ENCODE measurements around the gene PTDSS2.

The PTDSS2 gene

DNA sequence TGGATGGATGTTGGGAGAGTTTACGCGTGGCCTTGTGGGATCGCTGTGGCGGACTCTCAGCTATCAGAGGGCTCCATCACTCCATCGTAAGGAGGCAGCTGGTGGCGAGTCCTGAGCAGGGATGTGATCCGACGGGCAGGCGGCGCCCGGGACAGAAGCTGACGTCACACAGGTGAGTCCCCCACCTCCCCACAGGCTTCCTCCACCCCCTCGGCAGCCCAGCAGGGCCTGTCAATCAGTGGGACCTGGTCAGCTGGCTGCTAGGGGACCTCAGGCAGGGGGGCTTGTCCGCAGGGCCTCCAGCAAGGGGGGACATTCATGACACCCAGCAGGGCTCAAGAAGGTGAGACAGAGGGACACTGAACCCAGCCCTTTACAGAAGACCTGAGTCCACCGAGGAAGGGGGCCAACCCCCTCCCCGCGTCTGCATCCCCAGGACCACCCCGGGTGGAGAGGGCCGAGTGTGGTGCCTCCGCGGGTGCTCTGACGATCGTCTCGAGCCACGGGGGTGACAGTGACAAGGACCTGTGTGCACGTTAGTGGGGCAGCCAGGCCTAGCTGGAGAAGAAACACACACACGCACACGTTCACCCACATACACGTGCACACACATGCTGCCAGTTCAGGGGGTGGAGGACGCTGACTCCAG lies 78.2 kb downstream of the PTDSS2 start:
- in situ Hi-C loops (cut with MboI; ENCODE audit: low sequenced_read_pairs): no loop called here

DNA sequence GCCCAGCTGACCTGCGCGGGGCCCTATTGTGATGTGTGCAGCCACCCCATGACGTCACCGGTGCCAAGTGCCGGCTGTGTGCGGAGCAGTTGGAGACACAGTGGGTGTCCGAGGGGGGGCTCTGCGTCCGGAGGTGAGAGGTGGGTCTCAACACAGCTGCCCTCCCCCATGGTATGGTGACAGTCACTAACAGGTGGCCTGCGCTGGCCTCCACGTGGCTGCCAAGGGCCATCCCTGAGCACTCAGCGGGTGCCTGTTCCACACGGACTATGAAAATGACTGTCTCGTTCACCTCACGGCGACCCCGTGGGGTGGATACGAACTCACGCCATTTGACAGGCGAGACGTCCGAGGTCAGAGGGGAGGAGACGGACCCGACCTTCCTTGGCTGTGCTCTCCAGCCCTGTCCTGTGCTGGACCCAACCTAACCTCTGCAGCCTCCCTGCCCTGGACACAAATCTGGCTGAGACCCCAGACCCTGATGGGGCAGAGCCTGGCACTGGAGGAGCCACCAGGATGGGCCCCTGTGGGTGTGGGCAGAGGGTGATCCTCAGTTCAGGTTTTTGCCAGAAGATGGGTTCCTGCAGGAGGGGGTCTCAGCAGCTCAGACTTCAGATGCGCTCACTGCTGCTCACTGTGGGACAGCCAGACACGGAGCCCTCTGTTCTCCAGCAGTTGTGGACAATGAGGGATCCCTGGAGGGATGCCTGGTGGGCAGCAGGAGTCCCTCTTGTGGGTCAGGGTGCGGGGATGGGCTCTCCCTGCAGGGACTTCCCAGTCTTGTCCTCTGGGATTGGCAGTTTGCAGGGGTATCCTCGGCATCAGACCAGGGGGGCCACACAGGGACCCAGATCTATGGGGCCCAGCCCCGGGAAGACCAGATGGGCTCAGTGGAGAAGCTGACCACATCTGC lies 79.0 kb downstream of the PTDSS2 start:
- in situ Hi-C loops (cut with MboI; ENCODE audit: low sequenced_read_pairs): no loop called here

DNA sequence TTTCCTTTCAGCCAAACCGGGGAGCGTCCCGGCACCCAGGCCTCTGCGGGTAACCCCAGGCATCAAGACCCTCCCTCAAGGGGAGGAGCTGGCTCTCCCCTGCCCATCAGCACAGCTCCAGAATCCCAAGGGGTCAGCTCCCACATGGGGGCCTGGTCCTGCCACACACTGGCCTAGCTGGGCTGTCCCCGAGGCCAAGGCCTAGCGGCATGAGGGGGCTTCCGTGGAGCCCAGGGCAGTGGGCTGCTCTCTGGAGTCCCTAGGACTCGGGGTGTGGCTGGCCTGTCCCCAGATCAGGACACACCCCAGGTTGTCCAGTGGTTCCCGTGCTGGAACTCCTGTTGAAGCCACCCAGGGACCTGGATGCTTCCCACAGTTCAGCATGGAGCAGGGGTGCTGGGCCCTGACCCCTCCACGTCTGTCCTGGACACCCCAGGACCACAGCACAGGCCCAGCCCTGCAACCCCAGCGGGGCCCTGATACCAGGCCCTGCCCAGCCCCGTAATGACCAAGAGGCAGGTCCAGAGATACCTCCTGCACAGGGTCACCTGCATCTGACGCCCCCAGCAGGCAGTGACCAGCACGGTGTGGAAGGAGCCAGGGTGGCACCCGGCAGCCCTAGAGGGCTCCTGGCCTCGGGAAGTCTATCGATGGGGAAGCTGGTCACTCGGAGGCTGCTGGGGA lies 79.8 kb downstream of the PTDSS2 start:
- in situ Hi-C loops (cut with MboI; ENCODE audit: low sequenced_read_pairs): no loop called here

GRCh38 chr11:530960-531831 lies 81.1 kb downstream of the PTDSS2 start:
- in situ Hi-C loops (cut with MboI; ENCODE audit: low sequenced_read_pairs): no loop called here

DNA sequence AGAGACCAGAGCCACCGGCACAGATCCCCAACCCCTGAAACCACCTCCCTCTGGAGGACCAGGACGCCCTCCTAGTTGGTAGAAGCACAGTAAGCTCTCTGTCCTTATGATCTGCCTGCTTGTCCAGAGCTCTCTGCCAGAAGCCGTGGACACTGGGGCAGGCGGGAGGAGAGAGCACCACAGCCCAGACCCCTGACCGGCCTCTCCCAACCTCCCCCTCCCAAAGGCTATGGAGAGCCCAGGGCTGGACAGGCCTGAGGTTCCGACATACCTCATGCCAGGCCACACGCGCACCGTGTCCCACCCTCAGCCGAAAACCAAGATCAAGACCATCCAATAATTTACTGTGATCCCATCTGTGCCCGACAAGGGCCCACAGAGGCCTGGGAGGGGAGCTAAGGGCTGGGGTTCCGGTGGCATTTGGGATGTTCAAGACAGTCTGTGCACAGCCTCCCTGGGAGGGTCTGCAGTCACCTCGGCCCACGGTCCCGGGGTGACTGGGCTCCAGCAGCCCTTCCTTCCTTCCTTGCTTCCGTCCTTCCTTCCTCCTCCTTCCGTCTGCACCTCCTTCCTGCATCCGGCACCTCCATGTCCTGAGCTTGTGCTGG lies 81.9 kb downstream of the PTDSS2 start:
- in situ Hi-C loops (cut with MboI; ENCODE audit: low sequenced_read_pairs): no loop called here

DNA sequence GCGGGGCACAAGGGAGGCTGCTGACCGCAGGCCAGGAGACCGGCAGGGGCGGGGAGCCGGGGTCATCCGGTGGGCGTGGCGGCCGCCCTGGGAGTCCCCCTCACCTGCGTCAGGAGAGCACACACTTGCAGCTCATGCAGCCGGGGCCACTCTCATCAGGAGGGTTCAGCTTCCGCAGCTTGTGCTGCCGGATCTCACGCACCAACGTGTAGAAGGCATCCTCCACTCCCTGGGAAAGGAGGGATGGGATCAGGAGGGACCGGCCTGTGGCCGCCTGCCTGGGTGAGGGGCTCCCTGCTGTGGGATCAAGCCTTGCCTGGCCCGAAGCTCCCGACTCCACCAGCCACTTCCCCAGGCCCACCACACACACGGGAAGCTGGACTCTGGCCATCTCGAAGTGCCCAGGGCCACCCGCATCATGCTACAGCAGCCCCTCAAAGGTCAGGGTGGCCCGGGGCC lies 82.5 kb downstream of the PTDSS2 start:
- in situ Hi-C loops (cut with MboI; ENCODE audit: low sequenced_read_pairs): no loop called here

- in situ Hi-C loops (cut with MboI; ENCODE audit: low sequenced_read_pairs): no loop called here
These were observed 83.0 kb downstream of the PTDSS2 start for GRCh38 chr11:532986-533585.

GRCh38 chr11:533586-534395 lies 83.7 kb downstream of the PTDSS2 start:
- in situ Hi-C loops (cut with MboI; ENCODE audit: low sequenced_read_pairs): no loop called here

DNA sequence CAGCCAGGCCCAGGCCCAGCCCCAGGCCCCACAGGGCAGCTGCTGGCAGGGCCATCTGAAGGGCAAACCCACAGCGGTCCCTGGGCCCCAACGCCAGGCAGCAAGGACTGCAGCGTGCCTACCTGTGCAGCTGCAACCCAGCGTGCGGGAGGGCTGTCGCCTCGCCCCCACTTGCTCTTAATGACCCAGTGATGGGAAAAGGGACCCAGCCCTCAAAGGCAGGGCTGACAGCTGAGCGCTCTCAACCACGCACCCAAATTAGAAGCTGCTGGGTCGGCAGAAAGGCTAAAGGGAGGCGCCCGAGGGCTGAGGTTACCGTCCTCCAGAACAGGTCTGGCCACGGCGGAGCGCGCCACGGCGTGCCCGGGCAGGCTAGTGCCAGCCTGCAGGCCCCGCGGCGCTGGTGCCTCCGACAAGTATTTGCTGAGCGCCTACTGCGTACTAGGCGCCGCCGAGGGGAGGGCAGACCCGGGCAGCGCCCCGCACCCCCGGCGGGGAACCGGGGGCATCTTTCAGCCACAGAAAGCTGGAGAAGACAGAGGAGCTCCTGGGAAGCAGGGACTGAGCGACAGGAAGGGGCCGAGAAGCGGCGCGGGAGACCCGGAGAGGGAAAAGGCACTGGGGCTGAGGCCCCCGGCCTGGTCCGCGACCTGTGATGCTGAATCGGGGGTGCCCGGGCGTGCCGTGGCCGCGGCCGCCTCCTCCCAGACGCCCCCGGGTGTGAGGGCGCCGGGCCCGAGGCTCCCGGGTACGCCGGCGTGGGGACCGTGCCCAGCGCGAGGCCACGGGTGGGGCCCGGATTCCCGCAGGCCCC lies 84.5 kb downstream of the PTDSS2 start:
- in situ Hi-C loops (cut with MboI; ENCODE audit: low sequenced_read_pairs): no loop called here

- in situ Hi-C loops (cut with MboI; ENCODE audit: low sequenced_read_pairs): no loop called here
These were observed 85.1 kb downstream of the PTDSS2 start for GRCh38 chr11:535210-535518.

GRCh38 chr11:535519-536454 lies 85.7 kb downstream of the PTDSS2 start, which contains the start of gene HRAS:
TSS of gene HRAS (minus strand) at chr11:535576.
- in situ Hi-C loops (cut with MboI; ENCODE audit: low sequenced_read_pairs): no loop called here

DNA sequence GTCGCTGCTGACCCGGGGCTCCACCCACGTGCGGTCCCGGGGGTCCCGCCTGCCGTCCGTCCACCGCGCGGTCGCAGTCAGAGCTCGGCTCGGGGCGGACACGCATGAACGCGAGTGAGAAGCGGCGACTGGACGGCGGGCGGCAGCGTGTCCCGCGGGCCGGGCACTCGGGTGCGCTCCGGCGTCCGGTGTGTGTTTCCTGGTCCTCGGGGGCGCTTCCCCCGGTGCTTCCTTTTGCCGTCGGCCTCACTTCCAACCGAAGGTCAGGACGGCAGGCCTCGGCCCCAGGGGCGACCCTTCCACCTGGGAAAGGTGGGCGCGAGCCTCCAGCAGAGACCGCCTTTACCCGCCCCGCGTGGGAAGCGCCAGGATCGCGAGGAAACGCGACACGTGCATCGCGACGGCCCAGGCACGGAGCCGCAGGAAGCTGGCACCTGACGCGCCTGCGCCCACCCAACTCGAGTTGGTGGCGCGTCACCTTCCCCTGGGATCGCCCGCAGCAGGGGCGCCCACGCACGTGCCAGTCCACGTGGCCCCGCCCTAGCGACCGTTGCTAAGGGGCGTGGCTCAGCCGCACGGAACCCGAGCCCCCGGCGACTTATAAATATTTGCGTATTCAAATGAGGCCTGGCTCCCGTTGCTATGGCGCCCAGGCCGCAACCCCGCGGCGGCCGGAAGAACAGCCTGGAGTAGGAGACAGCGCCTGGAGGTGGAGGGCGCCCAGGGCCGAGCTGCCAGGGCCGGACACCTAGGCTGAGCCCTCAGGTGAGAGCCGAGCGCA lies 87.0 kb downstream of the PTDSS2 start, which contains the start of gene LRRC56:
Gene LRRC56 (plus strand): TSS at position 687 of the 781 bp plus-strand sequence. CDS start 3,158 bp downstream, outside the sequence.
- in situ Hi-C loops (cut with MboI; ENCODE audit: low sequenced_read_pairs): no loop called here

DNA sequence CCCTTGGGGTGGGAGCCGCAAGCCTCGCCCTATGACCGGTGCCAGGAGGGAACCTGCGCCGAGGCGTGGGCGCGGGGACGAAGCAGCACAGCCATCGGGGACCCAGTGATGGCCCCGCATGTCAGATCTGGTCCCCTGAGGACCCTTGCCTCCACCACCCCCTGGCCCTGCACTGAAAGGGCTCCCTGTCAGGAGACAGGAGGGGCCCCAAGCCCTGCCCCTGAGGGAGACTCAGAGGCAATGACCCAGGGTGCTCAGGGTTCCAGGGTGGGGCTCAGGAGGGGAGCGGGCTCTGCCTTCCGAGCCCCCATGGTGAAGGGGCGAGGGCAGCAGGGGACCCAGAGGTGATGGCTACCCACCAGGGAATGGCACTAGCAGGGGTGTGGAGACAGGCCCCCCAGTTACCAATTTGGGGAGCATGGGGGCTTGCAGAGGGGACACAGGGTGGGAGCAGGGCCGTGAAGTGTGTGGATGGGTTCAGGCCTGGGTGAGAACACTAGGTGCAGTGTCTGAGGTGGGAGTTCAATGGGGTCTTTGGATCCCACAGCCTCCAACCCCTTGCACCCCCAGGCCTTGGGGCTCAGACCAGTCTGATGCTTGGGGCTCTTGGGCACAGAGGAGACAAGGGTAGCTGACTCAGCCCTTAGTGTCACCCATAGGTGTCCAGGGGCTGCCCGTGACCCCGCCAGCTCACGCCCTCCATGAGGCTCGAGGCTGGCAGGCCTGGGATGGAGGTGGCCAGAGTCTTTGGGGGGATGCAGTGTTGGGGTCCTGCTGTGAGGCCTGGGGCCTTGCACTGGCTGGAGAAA lies 87.7 kb downstream of the PTDSS2 start:
- in situ Hi-C loops (cut with MboI; ENCODE audit: low sequenced_read_pairs): no loop called here

DNA sequence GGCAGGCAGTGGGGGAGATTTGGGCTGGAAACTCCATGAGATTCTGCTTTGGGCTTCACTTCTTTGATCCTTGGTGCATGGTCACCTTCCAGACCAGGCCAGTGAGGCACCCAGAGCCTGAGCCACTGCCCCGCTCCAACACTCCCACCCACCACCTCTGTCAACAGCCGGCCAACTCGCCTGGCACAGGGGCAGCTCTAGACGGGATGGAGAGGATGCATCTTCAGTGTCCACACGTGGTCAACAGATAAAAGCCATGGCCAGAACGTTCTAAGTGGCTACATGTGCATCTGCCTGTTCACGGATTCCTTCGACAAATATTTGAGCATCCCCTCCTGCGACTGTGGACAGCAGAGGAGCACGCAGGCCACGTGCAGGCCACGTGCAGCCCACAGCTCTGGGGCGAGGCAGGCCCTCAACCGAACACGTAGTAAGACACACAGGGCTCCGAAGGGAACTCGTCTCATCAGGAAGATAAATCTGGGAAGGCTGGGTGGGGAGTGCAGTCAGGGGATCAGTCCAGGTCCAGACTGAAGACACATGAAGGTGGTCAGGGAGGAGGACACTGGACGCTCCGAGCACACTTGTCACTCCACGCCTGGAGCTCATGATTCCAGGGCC lies 88.5 kb downstream of the PTDSS2 start:
- in situ Hi-C loops (cut with MboI; ENCODE audit: low sequenced_read_pairs): no loop called here

- in situ Hi-C loops (cut with MboI; ENCODE audit: low sequenced_read_pairs): no loop called here
These were observed 89.9 kb downstream of the PTDSS2 start for GRCh38 chr11:539971-540481.

All from hTERT RPE-1 (cell line).